Measurements from ENCODE around the gene GNB5. TPM values are rescaled to one million over a fixed set of nuclear protein-coding genes. Genes with fewer than 3 reads are reported as not detected.
A peak's percentile ranks its signal among the peaks of the same experiment; 100 is the strongest.

GNB5 gene
- total RNA-seq, 2 experiments from 2014 or later, result 14.5 to 16.2 TPM

GRCh38 chr15:52068004-52068615, 123.1 kb downstream of the GNB5 start:
- no peak for DNase-seq
- Mint-ChIP-seq H3K4me3 (no peak overlapping the region), H3K36me3 (peaks cover 5% of the 10 kb centered on the region), H3K9me3 (no peaks in the 10 kb centered on the region), H3K27me3 (no peaks in the 10 kb centered on the region), H3K4me1 (peaks cover 11% of the 10 kb centered on the region), H3K27ac (no peak overlapping the region)

- Mint-ChIP-seq H3K4me1 (peaks cover 11% of the 10 kb centered on the region), H3K27me3 (no peaks in the 10 kb centered on the region), H3K4me3 (no peak overlapping the region), H3K27ac (peak overlapping the region; percentile 18), H3K9me3 (no peaks in the 10 kb centered on the region), H3K36me3 (peaks cover 5% of the 10 kb centered on the region)
- DNase-seq, result no peak
Measured at GRCh38 chr15:52067545-52067926, 123.7 kb downstream of the GNB5 start.

- H3K27me3 Mint-ChIP-seq, result no peaks in the 10 kb centered on the region
- H3K36me3 Mint-ChIP-seq, result peaks cover 5% of the 10 kb centered on the region
- no peak overlapping the region for H3K4me3 Mint-ChIP-seq
- peak overlapping the region; percentile 56 for H3K27ac Mint-ChIP-seq
- DNase-seq, result no peak
- H3K9me3 Mint-ChIP-seq, result no peaks in the 10 kb centered on the region
- H3K4me1 Mint-ChIP-seq, result peaks cover 11% of the 10 kb centered on the region
Measured at GRCh38 chr15:52066842-52067544, 124.2 kb downstream of the GNB5 start.

Other genes with a start within 250 kb of the GNB5 start
- gene LEO1, start 219.6 kb downstream of the GNB5 start, total RNA-seq, result 10 to 100 TPM; 31.8 to 32.2 TPM
- gene MAPK6, start 172.2 kb downstream of the GNB5 start, total RNA-seq, result 10 to 100 TPM; 52.6 to 53.5 TPM
- gene BCL2L10, start 78.6 kb downstream of the GNB5 start, total RNA-seq, result not detected
- under 1 TPM; 0.56 to 0.98 TPM for gene MYO5C, start 104.4 kb upstream of the GNB5 start, total RNA-seq